Measurements from ENCODE around the gene S100P.

- peak; percentile 72 for TF ChIP-seq CTCF (conservative IDR thresholded peaks at IDR 0.05; ENCODE audit: low read length)
- TF ChIP-seq EZH2phosphoT487 (IDR thresholded peaks at IDR 0.05; ENCODE audit: borderline replicate concordance, low read depth, low read length): no peak
These were observed 7.7 kb downstream of the S100P start for GRCh38 chr4:6701371-6701770.

Measured in OCI-LY7 (cell line).